Neuronal stem cell (in vitro differentiated cells): ENCODE measurements around the gene RMP24.
A peak's percentile ranks its signal among the peaks of the same experiment; 100 is the strongest.

Source experiments
- DNase-seq: peaks from one replicate; pipeline ENCODE4 v3.0.0-alpha.2; 2013; ENCODE audit warnings: low spot score
- H2AFZ ChIP-seq: one replicate; pipeline ENCODE4 v1.6.1; 2013; ENCODE audit warnings: mild to moderate bottlenecking, low read length, inconsistent platforms
- H2AK5ac ChIP-seq: 2 replicates; pipeline ENCODE4 v1.6.1; 2013; ENCODE audit warnings: low read depth, mild to moderate bottlenecking, inconsistent platforms, low read length, moderate library complexity, mixed read lengths
- H2BK120ac ChIP-seq: 2 replicates; pipeline ENCODE4 v1.6.1; 2013; ENCODE audit warnings: low read depth, mild to moderate bottlenecking, inconsistent platforms, low read length, moderate library complexity, mixed read lengths
- H2BK12ac ChIP-seq: one replicate; pipeline ENCODE4 v1.6.1; 2013; ENCODE audit warnings: low read length, inconsistent platforms
- H2BK15ac ChIP-seq: 2 replicates; pipeline ENCODE4 v1.6.1; 2013; ENCODE audit warnings: mild to moderate bottlenecking, low read length, inconsistent platforms, mixed read lengths
- H2BK5ac ChIP-seq: one replicate; pipeline ENCODE4 v1.6.1; 2013; ENCODE audit warnings: inconsistent platforms, mild to moderate bottlenecking, low read length, moderate library complexity
- H3K14ac ChIP-seq: one replicate; pipeline ENCODE4 v1.6.1; 2013; ENCODE audit warnings: low read length, inconsistent platforms
- H3K18ac ChIP-seq: 2 replicates; pipeline ENCODE4 v1.6.1; 2013; ENCODE audit warnings: low read length, inconsistent platforms
- H3K23ac ChIP-seq: 2 replicates; pipeline ENCODE4 v1.6.1; 2013; ENCODE audit warnings: low read depth, mild to moderate bottlenecking, mixed read lengths, low read length, inconsistent platforms; ENCODE audit not compliant: poor library complexity
- H3K27ac ChIP-seq: replicated peaks from 3 replicates; pipeline ENCODE4 v1.5.1; 2013; ENCODE audit warnings: low read length, inconsistent platforms
- H3K27me3 ChIP-seq, 3 experiments: 2 replicates each; pipeline ENCODE4 v1.6.1; 2013; ENCODE audit warnings: low read length in 3 of 3, mild to moderate bottlenecking in 2 of 3, inconsistent platforms in 1 of 3, low read depth in 1 of 3, mixed read lengths in 1 of 3, moderate library complexity in 1 of 3; ENCODE audit not compliant: control insufficient read depth in 3 of 3, insufficient read depth in 3 of 3
- H3K36me3 ChIP-seq, 2 donors: replicated peaks in 1 of 2; 2 replicates each; pipeline ENCODE4 v1.6.1; 2013; ENCODE audit warnings: low read length in 2 of 2; ENCODE audit not compliant: control insufficient read depth in 2 of 2, insufficient read depth in 2 of 2
- H3K4ac ChIP-seq: 2 replicates; pipeline ENCODE4 v1.6.1; 2013; ENCODE audit warnings: inconsistent platforms, mild to moderate bottlenecking, low read length, moderate library complexity
- H3K4me1 ChIP-seq, 2 donors: 1 replicate in 1 of 2; 2 replicates in 1 of 2; pipeline ENCODE4 v1.6.1; 2013; ENCODE audit warnings: low read length in 2 of 2, low read depth in 1 of 2; ENCODE audit not compliant: control insufficient read depth in 2 of 2, insufficient read depth in 1 of 2
- H3K4me2 ChIP-seq: one replicate; pipeline ENCODE4 v1.6.1; 2013; ENCODE audit warnings: mild to moderate bottlenecking, low read length, inconsistent platforms; ENCODE audit not compliant: insufficient read depth, poor library complexity, severe bottlenecking
- H3K4me3 ChIP-seq, 2 donors: 2 replicates each; pipeline ENCODE4 v1.5.1; 2013; ENCODE audit warnings: low read length in 2 of 2, mild to moderate bottlenecking in 2 of 2, inconsistent platforms in 1 of 2, moderate library complexity in 1 of 2
- H3K79me1 ChIP-seq: one replicate; pipeline ENCODE4 v1.6.1; 2013; ENCODE audit warnings: low read depth, mild to moderate bottlenecking, inconsistent platforms, low read length, moderate library complexity
- H3K9ac ChIP-seq: one replicate; pipeline ENCODE4 v1.6.1; 2013; ENCODE audit warnings: mild to moderate bottlenecking, low read depth, low read length, inconsistent platforms; ENCODE audit not compliant: poor library complexity
- H3K9me3 ChIP-seq, 2 donors: replicated peaks in 1 of 2; 2 replicates each; pipeline versions ENCODE3 to v1.6.1; 2013; ENCODE audit warnings: low read length in 2 of 2, mild to moderate bottlenecking in 2 of 2, inconsistent platforms in 1 of 2, low read depth in 1 of 2, mixed read lengths in 1 of 2, moderate library complexity in 1 of 2; ENCODE audit not compliant: control insufficient read depth in 2 of 2, insufficient read depth in 1 of 2
- H4K8ac ChIP-seq: one replicate; pipeline ENCODE4 v1.6.1; 2013; ENCODE audit warnings: low read depth, mild to moderate bottlenecking, inconsistent platforms, low read length, moderate library complexity
- H4K91ac ChIP-seq: one replicate; pipeline ENCODE4 v1.6.1; 2013; ENCODE audit warnings: low read length, low read depth, mild to moderate bottlenecking, inconsistent platforms; ENCODE audit not compliant: poor library complexity
- WGBS, 2 donors: extraction: QIAGEN DNeasy Blood & Tissue Kit; methylation state at CpG; one replicate each; pipeline ENCODE4 v1.1.7; 2013; ENCODE audit warnings: missing lambda C conversion rate in 2 of 2, mixed read lengths in 1 of 2; ENCODE audit not compliant: insufficient read length in 2 of 2, insufficient replicate concordance in 1 of 2; ENCODE audit errors: extremely low coverage in 2 of 2; 5-methylcytosine and 5-hydroxymethylcytosine counted together
- small RNA-seq: library from polyadenylated mRNA; stranded (forward); fragments of <200 nt; extraction: miRNeasy Mini kit (QIAGEN cat#:217004); gene quantifications from one replicate; pipeline ENCODE3, GENCODE V24; 2013; ENCODE audit not compliant: insufficient read depth

RMP24 gene

DNA sequence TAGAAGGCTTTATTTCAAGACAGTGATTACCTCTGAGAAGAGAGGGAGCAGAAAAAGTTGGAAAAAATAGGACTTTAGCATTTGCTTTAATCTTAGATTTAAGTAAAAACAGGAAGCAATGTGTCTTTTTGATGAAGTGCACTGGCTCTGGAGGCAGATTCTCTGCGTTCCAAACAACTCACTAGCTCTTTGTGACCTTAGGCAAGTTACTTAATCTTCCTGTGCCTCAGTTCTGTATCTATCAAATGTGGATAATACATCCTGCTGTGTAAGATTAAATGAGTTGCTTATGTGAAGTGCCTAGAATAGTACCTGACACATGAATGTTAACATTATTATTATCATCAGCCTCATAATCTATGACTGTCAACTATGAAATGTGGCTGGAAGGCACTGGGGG lies 52.5 kb downstream of the RMP24 start:
- no peaks in the 10 kb centered on the region for H3K9me3 ChIP-seq
- H3K36me3 ChIP-seq, result peaks cover 8 to 68% of the 10 kb centered on the region in 2 donors
- DNase-seq, result no peak
- H2BK5ac ChIP-seq, result no peak overlapping the region
- H4K8ac ChIP-seq, result no peak overlapping the region
- H3K79me1 ChIP-seq, result no peaks in the 10 kb centered on the region
- no peak overlapping the region for H3K9ac ChIP-seq
- H3K4ac ChIP-seq, result no peak overlapping the region
- no CpG with 5 or more reads among the region's 1 CpG for WGBS, 2 donors
- H2AK5ac ChIP-seq, result no peak overlapping the region
- no peaks in the 10 kb centered on the region for H3K27me3 ChIP-seq
- no peak overlapping the region for H3K23ac ChIP-seq
- H3K27ac ChIP-seq, result no peak overlapping the region
- H3K4me3 ChIP-seq, result no peak overlapping the region
- H2BK120ac ChIP-seq, result no peak overlapping the region
- H2BK12ac ChIP-seq, result no peak overlapping the region
- no peak overlapping the region for H2BK15ac ChIP-seq
- H3K4me2 ChIP-seq, result no peak overlapping the region
- H3K4me1 ChIP-seq, result no peaks in the 10 kb centered on the region
- no peak overlapping the region for H3K14ac ChIP-seq
- H3K18ac ChIP-seq, result no peak overlapping the region
- no peak overlapping the region for H2AFZ ChIP-seq
- no peak overlapping the region for H4K91ac ChIP-seq

DNA sequence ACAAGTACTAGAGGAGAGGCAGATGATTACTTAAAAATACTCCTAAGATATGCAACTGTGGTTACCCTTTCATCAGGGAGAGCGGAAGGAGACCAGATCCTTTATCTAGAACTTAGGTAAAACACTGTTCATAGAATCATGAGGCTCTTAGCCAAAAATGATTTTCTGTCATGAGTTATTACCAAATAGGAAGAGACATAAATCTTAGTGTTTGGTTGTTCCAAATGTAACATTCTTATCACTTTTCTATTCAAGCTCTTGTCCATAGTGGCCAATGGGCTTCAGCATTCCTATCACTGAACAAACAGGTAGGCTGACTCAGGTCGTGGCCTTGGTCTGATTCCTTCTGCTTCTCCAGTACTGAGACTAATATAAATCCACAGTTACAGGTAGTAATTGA lies 56.4 kb downstream of the RMP24 start:
- Histone ChIP-seq H3K9ac (no peak overlapping the region), H3K4me3 (no peak overlapping the region), H3K79me1 (no peaks in the 10 kb centered on the region), H3K23ac (no peak overlapping the region), H4K91ac (no peak overlapping the region), H3K18ac (no peak overlapping the region), H3K4me2 (no peak overlapping the region), H3K27me3 (no peaks in the 10 kb centered on the region), H3K4me1 (no peaks in the 10 kb centered on the region), H2BK15ac (no peak overlapping the region), H4K8ac (no peak overlapping the region), H2AK5ac (no peak overlapping the region), H3K14ac (no peak overlapping the region), H2AFZ (no peak overlapping the region), H3K27ac (no peak overlapping the region), H2BK5ac (no peak overlapping the region), H3K36me3 (peaks cover 10 to 85% of the 10 kb centered on the region in 2 donors), H3K4ac (no peak overlapping the region), H2BK120ac (no peak overlapping the region), H2BK12ac (no peak overlapping the region), H3K9me3 (no peaks in the 10 kb centered on the region)
- no peak for DNase-seq
- WGBS, 2 donors, result no CpG with 5 or more reads among the region's 2 CpGs

Small RNA genes lying within 50 kb of the gene (small RNA-seq; reads per million reads assigned to genes)
- 9.5 reads per million, percentile 54 among the genes with 10 or more reads in this experiment for gene MIR3929
